Measurements from ENCODE around the gene MCM3AP.
"Not testable (repeated sequence)": the region's sequence is repeated elsewhere in the genome, so short reads cannot be mapped to it uniquely, and the experiment has no call there.

The MCM3AP gene

GRCh38 chr21:46239817-46240325 is 45.5 kb downstream of the MCM3AP start:
- DNase-seq: no peak

DNA sequence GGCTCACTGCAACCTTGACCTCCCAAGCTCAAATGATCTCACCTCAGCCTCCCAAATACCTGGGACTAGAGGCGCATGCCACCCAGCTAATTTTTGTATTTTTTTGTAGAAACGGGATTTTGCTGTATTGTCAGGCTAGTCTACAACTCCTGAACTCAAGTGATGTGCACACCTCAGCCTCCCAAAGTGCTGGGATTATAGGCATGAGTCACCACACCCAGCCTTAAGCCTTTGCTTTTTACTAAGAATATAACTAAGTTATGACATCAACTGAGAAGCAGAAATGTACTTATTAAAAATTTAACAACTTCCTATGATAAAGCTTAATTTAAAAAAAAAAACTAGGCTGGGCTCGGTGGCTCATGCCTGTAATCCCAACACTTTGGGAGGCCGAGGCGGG is 47.9 kb downstream of the MCM3AP start:
- no peak for DNase-seq

DNA sequence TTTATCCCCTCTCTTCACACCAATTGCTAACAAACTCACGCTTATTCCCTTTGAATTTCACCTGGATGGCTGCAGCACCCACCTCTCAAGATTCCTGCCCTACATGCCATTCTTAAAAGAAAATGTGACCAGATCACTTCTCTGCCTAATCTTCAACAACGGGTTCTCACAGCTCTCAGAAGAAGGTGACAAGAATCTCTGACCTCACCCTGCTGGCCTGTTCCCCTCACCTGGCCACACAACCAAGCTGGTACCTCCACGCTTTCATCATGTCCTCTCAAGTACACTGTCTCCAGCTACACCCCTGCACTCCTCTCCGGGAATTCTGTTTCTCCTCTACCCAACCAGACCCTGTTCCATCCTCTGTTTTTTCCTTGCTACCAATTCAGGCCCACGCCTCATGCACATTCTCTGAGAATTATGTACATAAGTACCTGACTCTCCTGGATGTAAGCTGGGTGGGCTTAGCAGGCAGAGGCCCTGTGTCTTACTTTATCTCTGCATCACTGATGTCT is 50.9 kb downstream of the MCM3AP start:
- no peak for DNase-seq

DNA sequence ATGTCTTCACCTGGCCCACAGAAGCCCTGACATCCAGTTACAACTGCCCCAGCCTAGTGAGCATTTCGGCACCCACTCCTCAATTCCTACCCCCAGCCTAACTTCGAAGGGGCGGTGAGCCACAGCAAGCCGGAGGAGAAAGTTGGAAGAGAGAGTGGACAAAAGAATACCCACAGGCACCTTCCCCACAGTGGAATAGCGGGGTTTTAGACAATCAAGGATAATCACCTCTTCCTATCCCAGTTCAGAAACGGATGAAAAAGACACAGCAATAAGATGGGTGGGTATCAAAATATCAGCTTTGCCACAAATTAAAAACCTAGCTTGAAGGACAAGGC is 55.5 kb downstream of the MCM3AP start:
- DNase-seq: no peak

- DNase-seq: no peak
These were observed 56.1 kb downstream of the MCM3AP start for GRCh38 chr21:46229133-46229922.

DNA sequence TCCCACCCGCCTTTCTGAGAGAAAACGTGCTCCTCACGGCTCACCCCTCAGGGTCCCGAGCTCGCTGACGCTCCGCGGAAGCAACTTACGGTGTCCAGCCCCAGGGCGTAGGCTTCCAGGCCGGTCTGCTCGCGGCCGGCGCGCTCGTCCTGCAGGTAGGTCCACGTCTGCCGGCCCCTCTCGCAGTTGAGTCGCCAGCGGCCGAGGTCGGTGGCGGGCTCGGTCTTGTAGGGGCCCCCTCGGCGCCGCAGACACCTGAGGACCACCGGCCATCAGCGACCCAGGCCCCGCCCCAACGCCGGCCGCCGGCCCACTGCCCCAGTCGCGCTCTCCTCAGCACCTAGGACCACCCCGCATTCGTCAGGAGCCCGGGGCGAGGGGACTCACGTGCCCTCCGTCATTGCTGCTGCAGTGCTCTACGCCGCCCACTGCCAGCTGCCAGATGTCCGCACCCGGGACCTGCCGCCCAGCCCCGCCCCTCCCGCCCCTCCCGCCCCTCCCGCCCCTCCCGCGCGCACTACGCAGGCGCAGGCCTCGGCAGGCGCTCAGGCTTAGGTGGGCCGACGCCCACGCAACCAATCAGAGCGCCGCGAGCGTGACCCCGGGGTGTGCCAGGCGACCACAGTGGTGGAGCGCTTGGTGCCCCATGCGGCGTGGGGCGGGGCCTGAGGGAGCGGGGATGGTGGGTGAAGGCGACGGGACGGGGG is 56.9 kb downstream of the MCM3AP start, which contains the start of gene LSS:
Gene LSS (minus strand): TSS at position 430 of the 707 bp plus-strand sequence. CDS start 29 bp downstream, at position 401.
- peak; percentile 73 to 87 for DNase-seq

DNA sequence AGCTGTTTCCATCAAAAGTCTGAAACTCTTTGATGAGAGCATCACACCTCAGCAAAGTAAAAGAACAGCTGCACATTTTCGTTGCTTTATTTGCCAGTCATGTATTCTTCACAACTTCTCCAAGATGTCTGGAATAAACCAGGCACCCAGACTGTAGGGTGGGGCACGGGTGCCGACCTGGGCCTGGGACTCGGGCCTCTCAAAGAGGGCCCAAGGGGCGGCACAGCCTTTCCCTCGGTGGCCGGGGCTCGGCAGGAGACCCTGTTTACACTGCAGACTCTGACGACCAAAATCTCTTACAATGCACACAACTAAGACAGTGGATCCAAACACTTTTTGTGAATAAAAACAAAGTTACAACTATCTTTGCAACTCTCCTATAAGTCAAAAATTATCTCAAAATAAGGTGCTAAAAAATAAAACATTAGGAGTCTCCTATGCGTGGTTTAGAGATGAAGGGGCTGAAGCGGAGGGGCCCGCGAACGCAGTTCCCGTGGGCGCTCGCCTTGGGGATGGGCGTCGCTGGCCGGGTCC is 57.5 kb downstream of the MCM3AP start:
- DNase-seq: no peak

GRCh38 chr21:46226920-46227599 is 58.4 kb downstream of the MCM3AP start:
- DNase-seq: no peak

DNA sequence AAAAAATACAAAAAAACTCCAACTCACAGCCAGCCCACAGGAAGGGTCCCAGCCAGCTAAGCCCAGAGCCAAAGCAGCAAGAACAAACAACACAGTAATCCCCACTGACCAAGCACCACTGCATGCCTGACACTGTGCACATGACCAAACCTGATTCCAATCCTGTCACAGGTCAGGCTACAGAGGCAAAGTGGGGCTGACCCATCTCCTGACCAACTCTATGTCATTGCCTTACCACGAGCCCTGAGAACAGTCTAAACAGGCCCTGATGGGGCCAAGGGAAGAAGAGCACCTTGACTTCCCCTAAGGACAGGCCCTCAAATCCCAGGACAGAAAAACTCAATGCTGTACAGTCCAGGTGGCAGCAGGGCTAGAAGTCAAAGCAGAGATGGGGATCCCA is 59.3 kb downstream of the MCM3AP start:
- DNase-seq: no peak

- not testable (repeated sequence) for DNase-seq
These were observed 61.8 kb downstream of the MCM3AP start for GRCh38 chr21:46223661-46224060.

GRCh38 chr21:46223217-46223616 is 62.2 kb downstream of the MCM3AP start:
- DNase-seq: no peak

- no peak for DNase-seq
These were observed 62.8 kb downstream of the MCM3AP start for GRCh38 chr21:46222436-46223116.

GRCh38 chr21:46221664-46222435 is 63.6 kb downstream of the MCM3AP start:
- no peak for DNase-seq

- no peak for DNase-seq
These were observed 64.6 kb downstream of the MCM3AP start for GRCh38 chr21:46220847-46221246.

GRCh38 chr21:46220275-46220810 is 65.1 kb downstream of the MCM3AP start:
- no peak for DNase-seq

GRCh38 chr21:46219591-46220239 is 65.7 kb downstream of the MCM3AP start:
- no peak for DNase-seq

GRCh38 chr21:46218906-46219590 is 66.4 kb downstream of the MCM3AP start:
- DNase-seq: no peak

GRCh38 chr21:46217511-46218196 is 67.8 kb downstream of the MCM3AP start:
- no peak for DNase-seq

DNA sequence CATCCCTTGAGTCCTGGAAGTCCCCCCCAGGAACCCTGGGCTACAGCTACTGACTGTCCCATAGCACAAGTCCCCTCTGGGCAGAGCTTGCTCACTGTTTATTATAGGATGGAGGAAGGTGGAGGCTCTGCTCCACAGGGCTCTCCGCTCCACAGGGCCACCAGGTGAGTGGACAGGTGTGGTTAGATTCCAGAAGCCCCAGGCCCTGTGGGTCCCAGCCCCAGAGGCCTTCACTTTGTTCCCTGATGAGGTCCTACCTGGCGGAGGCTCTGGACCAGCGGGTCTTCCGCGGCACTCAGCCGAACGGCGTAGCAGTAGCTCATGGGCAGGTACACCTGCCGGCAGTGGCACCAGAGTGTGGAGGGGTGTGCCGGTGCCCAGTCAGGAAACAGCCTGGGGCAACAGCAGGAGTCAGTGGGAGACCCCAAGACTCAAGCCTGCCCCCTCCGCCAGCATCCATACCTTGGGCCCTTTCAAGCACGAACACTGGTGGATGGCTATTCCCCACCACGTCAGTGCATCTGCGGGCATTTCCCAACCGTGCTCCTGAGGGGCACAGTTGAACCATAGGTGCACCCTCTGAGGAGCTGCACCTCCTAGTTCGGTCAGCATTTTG is 69.2 kb downstream of the MCM3AP start:
- no peak for DNase-seq
